GM10847 (cell line): ENCODE data around the gene ZNF236.

Experiments used
- POLR2A ChIP-seq: IDR thresholded peaks from 2 replicates; pipeline ENCODE4 v1.6.1; 2011; ENCODE audit not compliant: insufficient read length; ENCODE audit errors: extremely low read depth

The ZNF236 gene

DNA sequence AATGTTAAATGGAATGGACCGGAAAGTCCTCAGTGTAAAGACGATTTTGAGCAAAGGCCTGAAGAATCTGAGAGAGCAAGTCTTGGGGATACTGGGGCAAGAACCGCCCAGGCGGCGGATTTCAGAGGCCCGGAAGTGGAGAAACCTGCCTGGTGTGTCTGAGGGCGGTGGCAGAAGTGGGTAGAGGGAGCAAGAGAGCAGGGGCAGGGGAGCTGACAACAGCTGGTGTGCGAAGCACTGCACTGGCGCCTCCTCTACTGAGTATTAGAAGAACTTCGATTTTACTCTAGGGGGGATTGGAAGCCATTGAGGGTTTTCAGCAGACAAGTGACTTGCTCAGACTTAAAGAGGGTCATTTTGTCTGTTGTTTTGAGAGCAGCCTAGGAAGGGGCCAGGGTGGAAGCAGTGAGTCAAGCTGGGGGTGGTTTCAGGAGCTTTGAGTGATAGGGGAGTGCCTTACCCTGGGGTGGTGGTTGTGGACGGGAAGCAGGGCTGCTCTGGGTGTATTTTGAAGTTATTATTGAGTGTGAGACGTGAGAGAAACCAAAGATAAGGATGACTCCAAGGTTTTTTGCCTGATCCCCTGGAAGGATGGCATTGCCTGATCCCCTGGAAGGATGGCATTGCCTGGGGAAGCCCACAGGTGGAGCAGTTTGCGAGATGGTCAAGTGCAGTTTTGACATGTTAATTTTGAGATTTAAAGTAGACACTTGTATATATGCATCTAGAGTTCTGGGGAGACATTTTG is 52.5 kb downstream of the ZNF236 start:
- TF ChIP-seq POLR2A: no peak

DNA sequence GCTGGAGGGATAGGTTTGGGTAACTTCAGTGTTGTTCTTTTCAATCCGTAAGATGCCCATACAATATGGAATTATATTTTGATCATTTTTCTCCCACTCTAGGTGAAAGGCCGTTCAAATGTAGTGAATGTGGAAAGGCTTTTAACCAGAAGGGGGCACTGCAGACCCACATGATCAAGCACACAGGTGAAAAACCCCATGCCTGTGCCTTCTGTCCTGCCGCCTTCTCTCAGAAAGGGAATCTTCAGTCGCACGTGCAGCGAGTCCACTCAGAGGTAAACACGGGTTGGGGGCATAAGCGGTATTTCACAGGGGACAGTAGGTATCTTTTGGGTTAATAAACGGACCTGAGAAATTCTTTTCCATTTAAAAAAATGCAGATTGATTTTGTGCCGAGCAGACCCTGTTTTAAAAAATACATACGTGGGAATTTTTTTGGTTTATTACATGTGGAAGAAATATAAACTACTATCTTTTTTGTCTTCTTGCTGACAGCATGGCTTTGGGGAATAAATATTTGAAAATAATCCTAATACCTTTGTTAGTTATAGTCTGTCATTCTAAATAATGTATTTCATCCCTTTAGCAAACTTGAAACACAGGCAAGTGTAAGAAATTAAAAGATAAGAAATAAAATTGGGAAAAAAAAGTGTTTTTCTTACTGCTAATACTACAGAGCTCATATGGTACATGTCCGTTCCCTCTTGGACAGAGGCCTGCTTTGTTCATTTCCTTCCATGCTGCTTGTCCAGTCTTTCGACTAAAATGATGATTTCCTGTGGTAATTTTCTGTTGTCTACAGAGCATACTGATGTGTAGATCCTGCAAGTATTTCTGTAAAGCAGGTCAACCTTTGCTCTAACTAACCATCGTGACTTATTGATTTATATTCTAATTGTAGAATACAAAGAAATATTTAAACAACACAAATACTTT is 53.3 kb downstream of the ZNF236 start:
- no peak for TF ChIP-seq POLR2A

DNA sequence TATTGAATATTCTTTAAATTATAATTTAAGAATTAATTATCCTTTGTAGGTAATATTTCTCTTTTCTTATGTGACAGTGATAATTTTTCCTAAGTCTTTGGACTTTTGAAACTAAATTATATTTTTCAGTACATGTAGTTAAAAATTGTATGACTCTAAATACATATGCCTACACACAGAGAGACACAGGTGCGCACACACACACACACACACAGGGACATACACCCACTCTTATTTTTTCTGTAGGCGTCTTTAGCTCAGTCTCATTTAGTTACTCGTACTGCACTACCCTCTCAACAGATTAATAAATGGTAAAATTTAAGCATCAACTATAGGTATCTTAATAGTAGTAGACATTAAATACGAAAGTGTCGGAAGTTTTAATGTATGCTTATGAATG is 56.1 kb downstream of the ZNF236 start:
- no peak for TF ChIP-seq POLR2A

DNA sequence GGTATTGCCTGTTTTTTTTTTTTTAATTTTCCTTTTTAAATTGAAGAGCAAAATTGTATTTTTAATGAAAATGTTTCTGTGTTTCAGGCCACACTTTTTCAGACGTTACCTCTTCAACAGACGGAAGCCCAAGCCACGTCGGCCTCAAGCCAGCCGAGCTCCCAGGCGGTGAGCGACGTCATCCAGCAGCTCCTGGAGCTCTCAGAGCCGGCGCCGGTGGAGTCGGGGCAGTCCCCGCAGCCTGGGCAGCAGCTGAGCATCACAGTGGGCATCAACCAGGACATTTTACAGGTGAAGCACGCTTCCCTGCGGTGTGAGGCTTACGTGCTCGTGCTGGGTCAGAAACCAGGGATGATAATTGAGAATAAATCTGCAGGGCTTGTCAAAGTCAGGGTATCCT is 57.7 kb downstream of the ZNF236 start:
- no peak for TF ChIP-seq POLR2A

DNA sequence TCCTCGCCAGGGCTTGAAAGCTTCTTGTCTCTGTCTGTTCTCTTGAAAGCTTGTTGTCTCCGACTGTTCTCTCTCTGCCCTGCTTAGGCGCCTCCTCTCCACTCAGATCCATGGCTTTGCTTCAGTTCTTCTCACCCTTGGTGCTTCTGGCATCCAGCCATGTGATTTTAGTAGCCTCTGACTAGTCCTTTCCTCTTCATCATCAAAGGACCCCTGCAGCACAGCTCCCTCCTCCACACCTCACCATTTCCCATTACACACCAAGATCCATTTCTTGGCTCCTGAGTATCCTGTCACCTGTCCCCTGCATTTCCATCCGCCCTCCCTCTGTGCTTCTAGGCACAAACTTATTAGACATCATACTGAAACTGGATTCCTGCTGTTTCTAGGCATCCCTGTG is 59.4 kb downstream of the ZNF236 start:
- no peak for TF ChIP-seq POLR2A

DNA sequence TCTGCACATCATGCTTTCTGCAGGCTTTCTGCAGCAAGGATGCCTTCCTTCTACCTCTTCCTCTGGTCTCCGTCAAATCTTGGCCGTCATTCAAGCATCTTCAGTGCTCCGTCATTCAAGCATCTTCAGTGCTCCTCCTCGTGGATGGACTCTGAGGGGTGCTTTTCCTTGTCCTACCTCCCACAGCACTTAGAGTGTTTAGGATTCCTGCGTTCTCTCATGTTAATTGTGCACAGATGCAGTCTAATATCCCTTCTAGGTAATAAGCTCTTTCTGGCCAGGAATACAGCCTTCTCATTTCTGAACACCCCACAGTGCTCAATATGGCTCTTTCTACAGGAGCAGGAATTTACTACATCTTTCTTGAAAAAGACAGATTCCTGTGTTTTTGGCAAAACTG is 59.8 kb downstream of the ZNF236 start:
- no peak for TF ChIP-seq POLR2A

DNA sequence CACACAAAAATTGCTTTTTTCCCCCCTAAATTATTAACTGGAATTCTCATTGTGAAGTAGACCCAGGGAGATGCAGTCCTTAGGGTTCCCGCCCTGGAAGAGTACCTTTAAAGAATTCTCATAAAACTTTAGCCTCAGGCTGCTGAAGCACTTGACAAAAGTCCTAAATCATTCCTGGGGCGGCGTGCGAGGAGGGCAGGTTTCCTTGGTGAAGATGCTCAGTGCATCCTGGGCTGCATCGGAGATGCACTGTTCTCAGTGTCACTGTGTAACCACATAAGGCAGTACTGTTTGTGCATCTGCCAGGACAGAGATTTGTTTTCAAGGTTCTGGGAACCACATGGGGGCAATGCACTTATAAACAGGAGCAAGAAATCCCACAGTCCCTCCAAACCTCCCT is 62.6 kb downstream of the ZNF236 start:
- TF ChIP-seq POLR2A: no peak

DNA sequence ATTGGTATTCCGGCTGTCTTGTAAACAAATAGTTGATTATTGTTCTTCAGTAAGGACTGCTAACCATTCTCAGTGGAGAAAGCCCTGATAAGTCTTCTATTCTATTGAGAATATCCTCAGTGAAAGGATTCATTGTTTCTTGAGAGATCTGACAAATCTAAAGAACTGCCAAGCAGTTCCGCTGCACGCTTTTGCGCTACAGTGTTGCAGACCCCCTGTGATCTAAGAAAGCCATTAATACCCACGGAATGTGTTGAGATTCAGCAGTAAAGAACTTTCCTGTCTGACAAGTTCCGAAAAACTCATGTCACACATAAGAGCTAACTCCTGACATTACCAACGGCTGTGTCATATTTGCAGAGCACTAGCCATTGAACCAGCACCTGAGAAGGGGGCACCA is 63.8 kb downstream of the ZNF236 start:
- no peak for TF ChIP-seq POLR2A

DNA sequence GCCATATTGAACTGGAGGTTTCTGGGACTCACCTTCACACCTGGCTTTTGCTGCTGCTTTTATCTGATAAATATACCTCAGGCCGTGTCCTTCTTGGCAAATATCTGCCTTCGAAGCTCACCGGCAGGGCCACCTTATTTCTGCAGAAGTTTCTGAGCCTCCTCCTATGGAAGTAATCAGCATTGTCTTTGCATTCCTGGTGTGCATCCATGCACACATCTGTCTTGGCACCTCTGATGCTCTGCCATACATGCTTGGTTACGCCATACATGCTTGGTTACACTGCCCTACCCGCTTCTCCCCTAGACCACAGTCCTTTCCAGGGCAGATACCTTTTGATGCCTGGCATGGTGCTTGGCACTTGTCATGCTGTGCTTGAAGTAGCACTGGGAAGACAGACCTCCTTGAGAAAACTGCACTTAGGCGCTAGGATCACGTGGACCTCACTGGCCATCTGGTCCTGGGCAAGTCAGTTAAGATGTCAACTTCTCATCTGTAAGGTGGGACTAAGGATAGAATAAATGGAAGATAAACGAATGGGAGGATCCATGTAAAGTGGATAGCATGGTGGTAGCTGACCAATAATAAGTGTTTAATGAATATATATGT is 66.8 kb downstream of the ZNF236 start:
- no peak for TF ChIP-seq POLR2A

DNA sequence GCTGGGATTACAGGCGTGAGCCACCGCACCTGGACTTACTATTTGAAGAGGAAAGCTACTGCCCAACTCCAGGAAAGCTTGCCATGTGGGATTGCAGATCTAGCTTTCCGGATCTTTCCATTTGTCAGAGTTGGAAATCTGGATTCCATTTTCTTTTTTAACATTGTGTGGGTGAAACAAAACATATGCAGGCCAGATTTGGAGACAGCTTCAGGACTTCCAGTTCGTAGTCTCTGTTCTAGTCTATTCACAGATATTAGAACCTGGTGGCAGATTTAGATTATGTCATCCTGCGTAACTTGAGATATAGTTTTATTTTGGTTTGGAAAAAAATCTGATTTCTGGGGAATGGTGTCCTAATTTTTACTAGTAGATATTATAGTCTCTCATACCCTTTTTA is 70.5 kb downstream of the ZNF236 start:
- no peak for TF ChIP-seq POLR2A

DNA sequence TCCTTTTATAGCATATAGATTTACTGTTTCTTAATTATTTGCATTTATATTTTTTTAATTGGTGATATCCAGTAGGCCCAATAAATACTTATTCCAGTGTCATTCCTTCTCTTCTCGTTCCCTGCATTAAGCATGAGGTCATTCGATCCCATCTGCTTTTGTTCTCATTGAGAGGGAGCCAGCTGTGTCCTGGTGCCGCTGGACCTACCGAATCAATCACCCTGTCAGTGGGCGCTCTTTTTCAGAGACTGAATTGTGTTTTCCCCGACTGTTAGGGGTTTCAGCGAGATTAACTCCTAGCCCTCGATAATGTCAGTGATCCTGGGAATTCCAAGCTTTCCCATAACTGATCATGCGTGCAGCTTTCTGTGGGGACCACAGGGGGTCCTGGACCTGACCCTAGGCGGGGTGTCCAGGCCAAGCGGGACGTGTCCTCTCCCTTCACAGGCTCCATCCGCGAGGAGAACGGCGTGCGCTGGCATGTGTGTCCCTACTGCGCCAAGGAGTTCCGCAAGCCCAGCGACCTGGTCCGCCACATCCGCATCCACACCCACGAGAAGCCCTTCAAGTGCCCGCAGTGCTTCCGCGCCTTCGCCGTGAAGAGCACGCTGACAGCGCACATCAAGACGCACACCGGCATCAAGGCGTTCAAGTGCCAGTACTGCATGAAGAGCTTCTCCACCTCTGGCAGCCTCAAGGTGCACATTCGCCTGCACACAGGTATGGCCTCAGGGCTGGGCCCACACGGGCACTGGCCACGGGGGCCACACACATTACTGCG is 72.4 kb downstream of the ZNF236 start:
- TF ChIP-seq POLR2A: no peak

DNA sequence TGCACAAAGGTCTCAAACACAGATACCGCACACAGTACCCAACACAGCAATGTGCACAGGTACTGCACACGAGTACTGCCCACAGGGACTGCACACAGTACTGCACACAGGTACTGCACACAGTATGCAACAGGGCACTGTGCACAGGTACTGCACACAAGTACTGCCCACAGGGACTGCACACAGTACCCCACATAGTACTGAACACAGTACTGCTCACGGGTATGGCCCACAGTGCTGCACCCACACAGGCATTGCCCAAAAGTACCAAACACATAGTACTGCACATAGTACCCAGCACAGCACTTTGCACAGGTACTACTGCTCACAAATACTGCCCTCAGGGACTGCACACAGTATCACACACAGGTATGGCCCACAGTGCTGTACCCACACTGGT is 73.1 kb downstream of the ZNF236 start:
- no peak for TF ChIP-seq POLR2A

DNA sequence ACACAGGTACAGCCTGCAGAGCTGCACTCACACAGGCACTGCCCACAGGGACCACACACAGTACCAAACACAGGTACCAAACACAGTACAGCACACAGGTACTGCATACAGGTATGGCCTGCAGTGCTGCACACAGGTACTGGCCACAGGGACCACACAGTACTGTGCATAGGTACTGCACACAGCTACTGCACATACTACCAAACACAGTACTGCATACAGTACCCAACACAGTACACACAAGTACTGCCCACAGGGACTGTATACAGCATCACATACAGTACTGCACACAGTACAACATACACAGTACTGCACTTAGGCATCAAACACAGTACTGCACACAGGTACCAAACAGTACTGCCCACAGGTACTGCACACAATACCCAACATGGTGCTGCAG is 74.3 kb downstream of the ZNF236 start:
- no peak for TF ChIP-seq POLR2A

DNA sequence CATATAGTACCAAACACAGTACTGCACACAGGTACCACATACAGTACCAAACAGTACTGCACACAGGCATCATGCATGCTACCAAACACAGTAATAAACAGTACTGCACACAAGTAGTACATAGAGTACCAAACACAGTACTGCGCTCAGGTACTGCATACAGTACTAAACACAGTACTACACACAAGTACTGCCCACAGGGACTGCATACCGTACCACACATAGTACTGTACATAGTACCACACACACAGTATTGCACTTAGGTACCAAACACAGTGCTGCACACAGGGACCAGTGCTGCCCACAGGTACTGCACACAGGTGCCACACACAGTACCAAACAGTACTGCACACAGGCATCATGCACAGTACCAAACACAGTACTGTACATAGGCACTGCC is 74.9 kb downstream of the ZNF236 start:
- no peak for TF ChIP-seq POLR2A

DNA sequence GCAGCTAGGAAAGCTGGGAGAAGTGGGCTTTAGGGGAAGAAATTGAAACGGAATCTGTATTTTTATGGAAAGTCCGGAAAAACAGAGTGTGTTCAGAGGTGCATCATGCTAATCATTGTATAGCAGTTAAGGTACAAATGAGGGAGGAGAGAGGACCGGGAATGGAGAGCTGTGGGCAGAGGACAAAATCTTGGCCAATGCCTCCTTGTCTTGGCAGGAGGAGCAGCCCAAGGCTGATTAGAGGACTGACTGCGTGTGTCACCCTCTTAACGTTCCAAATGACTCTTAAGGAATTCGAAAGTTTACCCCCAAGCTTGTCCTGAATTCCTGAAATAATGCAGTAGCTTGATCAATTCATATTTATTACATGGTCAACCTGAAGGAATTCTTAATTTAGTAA is 81.0 kb downstream of the ZNF236 start:
- TF ChIP-seq POLR2A: no peak
